Endothelial cell of umbilical vein (primary cell): ENCODE measurements around the gene CH25H. TPM values are rescaled to one million over a fixed set of nuclear protein-coding genes. Genes with fewer than 3 reads are reported as not detected.

Source experiments
- BruUV-seq: library from RNA; stranded (reverse); fragments of 400-500 nt; replicated peaks from 2 replicates; lab custom pipeline; 2021; lab: Mats Ljungman, UMichigan
- CTCF ChIA-PET: fragments of 300-600, 350-600 bp; sonication (Branson Sonifier 250); formaldehyde crosslinking; loops from one replicate; lab custom pipeline; 2021; ENCODE audit warnings: antibody characterized with exemption, inconsistent platforms; lab: Charles Lee
- POLR2A ChIA-PET: fragments of 300-600, 350-600 bp; sonication (Branson Sonifier 250); formaldehyde crosslinking; loops from one replicate; lab custom pipeline; 2021; ENCODE audit warnings: antibody characterized with exemption, inconsistent platforms; lab: Charles Lee
- DNase-seq: peaks from one replicate; pipeline ENCODE4 v3.0.0-alpha.2; 2011; ENCODE audit warnings: low read depth, low spot score
- FAIRE-seq: peaks from 2 replicates; lab custom pipeline; 2011; peaks lifted over from hg19 to GRCh38; lab: Jason Lieb, UNC
- H2AFZ ChIP-seq: 2 replicates; pipeline ENCODE4 v1.6.0; 2012; ENCODE audit warnings: low read depth, low read length, control low read depth, inconsistent platforms
- H3K27ac ChIP-seq: 2 replicates; pipeline ENCODE4 v1.5.1; 2011; ENCODE audit warnings: low read depth, mild to moderate bottlenecking, control low read depth, low read length, moderate library complexity; ENCODE audit not compliant: insufficient read depth
- H3K27me3 ChIP-seq, 2 experiments: 2 replicates each; pipeline versions ENCODE4 v1.6.0 to v1.6.1; 2011; ENCODE audit warnings: low read length in 2 of 2, mixed read lengths in 1 of 2; ENCODE audit not compliant: control insufficient read depth in 2 of 2, insufficient read depth in 2 of 2
- H3K36me3 ChIP-seq, 2 experiments: 2 replicates in 1 of 2; 3 replicates in 1 of 2; pipeline ENCODE4 v1.5.1; 2011; ENCODE audit warnings: low read length in 2 of 2, mild to moderate bottlenecking in 1 of 2, moderate library complexity in 1 of 2; ENCODE audit not compliant: control insufficient read depth in 2 of 2, insufficient read depth in 2 of 2; ENCODE audit errors: extremely low read depth in 1 of 2
- H3K4me1 ChIP-seq: 3 replicates; pipeline ENCODE4 v1.5.1; 2011; ENCODE audit warnings: mild to moderate bottlenecking, low read length; ENCODE audit not compliant: control insufficient read depth, insufficient read depth; ENCODE audit errors: extremely low read depth
- H3K4me2 ChIP-seq: 2 replicates; pipeline ENCODE4 v1.6.1; 2011; ENCODE audit warnings: low read length, control low read depth, mixed read lengths; ENCODE audit not compliant: insufficient read depth
- H3K4me3 ChIP-seq, 3 experiments: fragments of 200-600 bp in 1 of 3; sonication (generic), shearing (Covaris generic) in 1 of 3; replicated peaks in 1 of 3; 2 replicates each; pipeline ENCODE4 v1.5.1; 2011 to 2016; ENCODE audit warnings: control low read depth in 3 of 3, low read length in 3 of 3, mild to moderate bottlenecking in 2 of 3, inconsistent platforms in 1 of 3, low read depth in 1 of 3, moderate library complexity in 1 of 3; ENCODE audit not compliant: insufficient read depth in 1 of 3
- H3K79me2 ChIP-seq: 2 replicates; pipeline ENCODE4 v1.6.0; 2012; ENCODE audit warnings: low read length, inconsistent platforms; ENCODE audit not compliant: control insufficient read depth, insufficient read depth
- H3K9ac ChIP-seq: replicated peaks from 2 replicates; pipeline ENCODE3; 2011; ENCODE audit warnings: low read length, control low read depth; ENCODE audit not compliant: insufficient read depth; ENCODE audit errors: extremely low read depth
- H3K9me1 ChIP-seq: replicated peaks from 3 replicates; pipeline ENCODE4 v1.6.0; 2011; ENCODE audit warnings: mild to moderate bottlenecking, low read length; ENCODE audit not compliant: control insufficient read depth, insufficient read depth; ENCODE audit errors: extremely low read depth
- H3K9me3 ChIP-seq: replicated peaks from 2 replicates; pipeline ENCODE4 v1.5.1; 2012; ENCODE audit warnings: low read length, inconsistent platforms; ENCODE audit not compliant: control insufficient read depth, insufficient read depth
- H4K20me1 ChIP-seq: replicated peaks from 2 replicates; pipeline ENCODE3; 2011; ENCODE audit warnings: mild to moderate bottlenecking, low read length; ENCODE audit not compliant: control insufficient read depth, insufficient read depth; ENCODE audit errors: extremely low read depth
- EZH2 ChIP-seq: IDR thresholded peaks from 2 replicates; pipeline ENCODE4 v1.6.1; 2012; ENCODE audit warnings: borderline replicate concordance, low read depth, mild to moderate bottlenecking, moderate library complexity, low read length, inconsistent platforms; ENCODE audit not compliant: severe bottlenecking
- FOS ChIP-seq: IDR thresholded peaks from 2 replicates; pipeline ENCODE4 v1.6.1; 2011; ENCODE audit warnings: mild to moderate bottlenecking, low read length, moderate library complexity, borderline replicate concordance; ENCODE audit not compliant: insufficient read depth
- GATA2 ChIP-seq: IDR thresholded peaks from 2 replicates; pipeline ENCODE4 v1.7.0; 2011; ENCODE audit warnings: low read depth, mild to moderate bottlenecking, moderate library complexity, mixed read lengths, low read length; ENCODE audit not compliant: insufficient read length, insufficient read depth
- JUN ChIP-seq: IDR thresholded peaks from 2 replicates; pipeline ENCODE4 v1.6.1; 2011; ENCODE audit warnings: borderline replicate concordance, low read depth; ENCODE audit not compliant: insufficient read length, insufficient read depth
- MAX ChIP-seq: IDR thresholded peaks from 2 replicates; pipeline ENCODE4 v1.6.1; 2011; ENCODE audit not compliant: insufficient read depth, insufficient read length
- MYC ChIP-seq: IDR thresholded peaks from one replicate; pipeline ENCODE4 v1.6.1; 2011; ENCODE audit warnings: mild to moderate bottlenecking, low read depth, low read length
- POLR2A ChIP-seq: IDR thresholded peaks from 2 replicates; pipeline ENCODE4 v1.6.1; 2012; ENCODE audit warnings: low read depth, mild to moderate bottlenecking, control low read depth, low read length
- POLR2AphosphoS5 ChIP-seq: IDR thresholded peaks from 2 replicates; pipeline ENCODE4 v1.6.1; 2012; ENCODE audit warnings: low read depth, mild to moderate bottlenecking, control low read depth, low read length, moderate library complexity; ENCODE audit not compliant: insufficient read depth
- dilution Hi-C: fragments of 300-500 bp; cut with MboI; formaldehyde crosslinking; loops from one replicate; pipeline ENCODE4 v1.15.0; 2019; ENCODE audit warnings: low sequenced_read_pairs; ENCODE audit not compliant: extremely low pct_ligation_motif_present
- intact Hi-C: fragments of 100-400 bp; cut with micrococcal nuclease; formaldehyde crosslinking; loops from one replicate; pipeline ENCODE4 v1.10.0; 2022
- polyA plus RNA-seq, 4 experiments: library from polyadenylated mRNA; depleted of rRNA in 3 of 4; stranded (reverse) in 3 of 4; unstranded in 1 of 4; fragments of >200 nt; gene quantifications; 2 replicates each; pipeline versions ENCODE4 v1.2.1 to v1.2.3, GENCODE V29; 2011 to 2012; ENCODE audit warnings: missing spikeins in 1 of 4
- total RNA-seq: library from RNA; stranded (reverse); gene quantifications from 2 replicates; pipeline ENCODE4 v1.2.3, GENCODE V29; 2021
- TF ChIP-seq, protein P1 (sequence below), 2 donors: IDR thresholded peaks; 1 replicate in 1 of 2; 2 replicates in 1 of 2; pipeline ENCODE4 v1.5.1; 2011; ENCODE audit warnings: low read length in 2 of 2, mild to moderate bottlenecking in 2 of 2, moderate library complexity in 2 of 2, control low read depth in 1 of 2, inconsistent platforms in 1 of 2, low read depth in 1 of 2; ENCODE audit not compliant: insufficient read depth in 1 of 2; ENCODE audit errors: extremely low read depth in 1 of 2

The CH25H gene
- total and polyA plus RNA-seq, 2 donors (not counting 3 experiments of a cell fraction or from before 2014, with no cell fraction given): 0.30 TPM; not detected in 1

- Histone ChIP-seq H3K79me2 (no peaks in the 10 kb centered on the region), H3K36me3 (no peaks in the 10 kb centered on the region), H4K20me1 (no peaks in the 10 kb centered on the region), H3K4me2 (no peak overlapping the region), H3K9me3 (no peaks in the 10 kb centered on the region), H3K27ac (no peak overlapping the region), H3K27me3 (peaks cover 0 to 6% of the 10 kb centered on the region in 2 experiments), H3K4me3 (no peak overlapping the region), H2AFZ (no peak overlapping the region), H3K9me1 (no peaks in the 10 kb centered on the region), H3K4me1 (no peaks in the 10 kb centered on the region), H3K9ac (no peak overlapping the region)
- no peak for TF ChIP-seq MAX
- TF ChIP-seq EZH2: no peak
- TF ChIP-seq, protein P1, sequence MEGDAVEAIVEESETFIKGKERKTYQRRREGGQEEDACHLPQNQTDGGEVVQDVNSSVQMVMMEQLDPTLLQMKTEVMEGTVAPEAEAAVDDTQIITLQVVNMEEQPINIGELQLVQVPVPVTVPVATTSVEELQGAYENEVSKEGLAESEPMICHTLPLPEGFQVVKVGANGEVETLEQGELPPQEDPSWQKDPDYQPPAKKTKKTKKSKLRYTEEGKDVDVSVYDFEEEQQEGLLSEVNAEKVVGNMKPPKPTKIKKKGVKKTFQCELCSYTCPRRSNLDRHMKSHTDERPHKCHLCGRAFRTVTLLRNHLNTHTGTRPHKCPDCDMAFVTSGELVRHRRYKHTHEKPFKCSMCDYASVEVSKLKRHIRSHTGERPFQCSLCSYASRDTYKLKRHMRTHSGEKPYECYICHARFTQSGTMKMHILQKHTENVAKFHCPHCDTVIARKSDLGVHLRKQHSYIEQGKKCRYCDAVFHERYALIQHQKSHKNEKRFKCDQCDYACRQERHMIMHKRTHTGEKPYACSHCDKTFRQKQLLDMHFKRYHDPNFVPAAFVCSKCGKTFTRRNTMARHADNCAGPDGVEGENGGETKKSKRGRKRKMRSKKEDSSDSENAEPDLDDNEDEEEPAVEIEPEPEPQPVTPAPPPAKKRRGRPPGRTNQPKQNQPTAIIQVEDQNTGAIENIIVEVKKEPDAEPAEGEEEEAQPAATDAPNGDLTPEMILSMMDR (IDR thresholded peaks at IDR 0.05; ENCODE audit: extremely low read depth in 1 of 2, insufficient read depth in 1 of 2, low read depth in 1 of 2, low read length in 2 of 2): no peak
- TF ChIP-seq POLR2A: no peak
- no peak for TF ChIP-seq FOS
- no peak for TF ChIP-seq MYC
- no peak for TF ChIP-seq JUN
- no peak for TF ChIP-seq GATA2
- no peak for TF ChIP-seq POLR2AphosphoS5
- intact Hi-C loops (no loop called here), dilution Hi-C loops (no loop called here)
- no TSS peak for BruUV-seq
- DNase-seq: no peak
- ChIA-PET POLR2A (no interaction called here), CTCF (interaction anchor here (1.6 kb wide), 1 partner anchor 23 kb away, joined by 5 read pairs; the partner anchor contains the start of gene CH25H)
- no peak for FAIRE-seq
Measured at GRCh38 chr10:89184638-89185037, 22.5 kb downstream of the CH25H start.
